GM12878 (cell line): ENCODE results near the gene SNCAIP.

ENCODE experiments used
- BCLAF1 ChIP-seq: fragments of 450-650 bp; IDR thresholded peaks from 2 replicates; pipeline ENCODE4 v1.6.1; 2017; ENCODE audit warnings: antibody characterized with exemption, mild to moderate bottlenecking, moderate library complexity
- CTCF ChIP-seq, 3 experiments: IDR thresholded peaks in 2 of 3; conservative IDR thresholded peaks in 1 of 3; 2 replicates each; pipeline ENCODE4 v1.5.1; 2011; ENCODE audit warnings: low read depth in 3 of 3, low read length in 3 of 3, mild to moderate bottlenecking in 3 of 3, control low read depth in 2 of 3, moderate library complexity in 2 of 3, inconsistent platforms in 1 of 3, mixed read lengths in 1 of 3; ENCODE audit not compliant: control insufficient read depth in 2 of 3, insufficient read depth in 1 of 3; ENCODE audit errors: extremely low read depth in 1 of 3
- ESRRA ChIP-seq: IDR thresholded peaks from 2 replicates; pipeline ENCODE4 v1.6.1; 2012; ENCODE audit warnings: mild to moderate bottlenecking, low read length, improper control_type of control experiment
- JUND ChIP-seq: IDR thresholded peaks from 2 replicates; pipeline ENCODE4 v1.6.1; 2012; ENCODE audit warnings: low read depth, mild to moderate bottlenecking, low read length, improper control_type of control experiment, moderate library complexity
- MXI1 ChIP-seq: fragments of 150-350 bp; IDR thresholded peaks from 2 replicates; pipeline ENCODE4 v1.6.1; 2011; ENCODE audit warnings: low read depth, mild to moderate bottlenecking, inconsistent platforms, low read length, improper control_type of control experiment
- NFIC ChIP-seq: IDR thresholded peaks from 2 replicates; pipeline ENCODE4 v1.6.1; 2012; ENCODE audit warnings: low read depth, mild to moderate bottlenecking, inconsistent platforms, low read length, moderate library complexity
- NRF1 ChIP-seq: conservative IDR thresholded peaks from 2 replicates; pipeline ENCODE4 v1.6.1; 2011; ENCODE audit warnings: mild to moderate bottlenecking, low read depth, low read length, improper control_type of control experiment
- POLR2AphosphoS5 ChIP-seq: IDR thresholded peaks from 2 replicates; pipeline ENCODE4 v1.6.1; 2011; ENCODE audit warnings: mild to moderate bottlenecking, low read length, inconsistent platforms
- SIN3A ChIP-seq: IDR thresholded peaks from 2 replicates; pipeline ENCODE4 v1.6.1; 2012; ENCODE audit warnings: low read depth, low read length, improper control_type of control experiment
- TBL1XR1 ChIP-seq: IDR thresholded peaks from 2 replicates; pipeline ENCODE4 v1.6.1; 2012; ENCODE audit warnings: low read depth, low read length, improper control_type of control experiment
- ZNF207 ChIP-seq: fragments of 450-650 bp; IDR thresholded peaks from 2 replicates; pipeline ENCODE4 v1.6.1; 2014; ENCODE audit warnings: antibody characterized with exemption, mild to moderate bottlenecking, borderline replicate concordance
- ZSCAN29 ChIP-seq: fragments of 450-650 bp; IDR thresholded peaks from 2 replicates; pipeline ENCODE4 v1.6.1; 2017; ENCODE audit warnings: mild to moderate bottlenecking, moderate library complexity

GRCh38 chr5:122480146-122480545 lies 168.1 kb downstream of the SNCAIP start:
- no peak for TF ChIP-seq TBL1XR1
- TF ChIP-seq POLR2AphosphoS5 = no peak
- no peak for TF ChIP-seq JUND
- no peak for TF ChIP-seq NRF1
- TF ChIP-seq ZSCAN29 = no peak
- TF ChIP-seq NFIC = no peak
- no peak for TF ChIP-seq CTCF (IDR thresholded peaks at IDR 0.05 in 2 of 3, conservative IDR thresholded peaks at IDR 0.05 in 1 of 3; ENCODE audit: control insufficient read depth in 2 of 3, extremely low read depth in 1 of 3, insufficient read depth in 1 of 3, low read depth in 3 of 3, low read length in 3 of 3)
- no peak for TF ChIP-seq ESRRA
- TF ChIP-seq MXI1 = no peak
- TF ChIP-seq ZNF207 = no peak
- no peak for TF ChIP-seq BCLAF1
- TF ChIP-seq SIN3A = no peak
